K562 (cell line): ENCODE results near the gene CGNL1. TPM values are rescaled to one million over a fixed set of nuclear protein-coding genes. Genes with fewer than 3 reads are reported as not detected.

Experiments used
- ATAC-seq: fragments of 200-7000 bp; cut with Tn5 transposase; 3 replicates; pipeline ENCODE4 v1.9.1; 2020; ENCODE audit warnings: moderate library complexity
- BruUV-seq: library from RNA; stranded (reverse); fragments of 400-500 nt; replicated peaks from 2 replicates; lab custom pipeline; 2021; lab: Mats Ljungman, UMichigan
- CTCF ChIA-PET: fragments of 300-600 bp; formaldehyde crosslinking; extraction: SDS; loops from one replicate; lab custom pipeline; 2021; ENCODE audit warnings: low intra/inter-chr PET ratio; lab: Yijun Ruan, JAX
- POLR2A ChIA-PET: fragments of 300-600, 350-650 bp; sonication (Branson Sonifier 250); formaldehyde crosslinking; extraction: SDS; loops from one replicate; lab custom pipeline; 2021; ENCODE audit warnings: antibody characterized with exemption, inconsistent platforms; lab: Yijun Ruan, JAX
- DNase-seq, 4 experiments: peaks; one replicate each; pipeline versions ENCODE4 v3.0.0 to v3.0.0-alpha.2; 2011 to 2018; ENCODE audit warnings: low spot score in 3 of 4, mixed read lengths in 3 of 4; ENCODE audit errors: extremely low read depth in 1 of 4
- FAIRE-seq: peaks from 2 replicates; lab custom pipeline; 2011; peaks lifted over from hg19 to GRCh38; lab: Jason Lieb, UNC
- H2AFZ ChIP-seq: 2 replicates; pipeline ENCODE4 v1.6.0; 2011; ENCODE audit warnings: low read depth, low read length, control low read depth, inconsistent platforms
- H3K27ac ChIP-seq: fragments of 200-600 bp; 3 replicates; pipeline ENCODE4 v1.8.0; 2011; ENCODE audit warnings: low read depth, mild to moderate bottlenecking, control low read depth, inconsistent platforms, low read length, moderate library complexity, mixed read lengths; ENCODE audit errors: extremely low read depth
- H3K27me3 ChIP-seq, 2 experiments: fragments of 300-600 bp in 1 of 2; 2 replicates in 1 of 2; 3 replicates in 1 of 2; pipeline versions ENCODE4 v1.6.0 to v1.8.0; 2011; ENCODE audit warnings: inconsistent platforms in 2 of 2, low read length in 2 of 2, mild to moderate bottlenecking in 1 of 2, mixed read lengths in 1 of 2, moderate library complexity in 1 of 2; ENCODE audit not compliant: control insufficient read depth in 2 of 2, insufficient read depth in 2 of 2
- H3K36me3 ChIP-seq: fragments of 300-600 bp; 3 replicates; pipeline ENCODE4 v1.8.0; 2011; ENCODE audit warnings: mild to moderate bottlenecking, low read length, inconsistent platforms; ENCODE audit not compliant: control insufficient read depth, insufficient read depth
- H3K4me1 ChIP-seq, 2 experiments: fragments of 200-600 bp in 1 of 2; replicated peaks in 1 of 2; 2 replicates in 1 of 2; 3 replicates in 1 of 2; pipeline versions ENCODE4 v1.5.1 to v1.8.0; 2011; ENCODE audit warnings: inconsistent platforms in 2 of 2, low read length in 2 of 2, mild to moderate bottlenecking in 1 of 2, mixed read lengths in 1 of 2, moderate library complexity in 1 of 2; ENCODE audit not compliant: control insufficient read depth in 2 of 2, insufficient read depth in 2 of 2
- H3K4me2 ChIP-seq: 2 replicates; pipeline ENCODE4 v1.6.1; 2011; ENCODE audit warnings: low read length, control low read depth, inconsistent platforms, mixed read lengths; ENCODE audit not compliant: insufficient read depth
- H3K4me3 ChIP-seq: fragments of 200-600 bp; sonication (generic), shearing (Covaris generic); 2 replicates; pipeline ENCODE4 v1.5.1; 2016; ENCODE audit warnings: control low read depth, inconsistent platforms
- H3K79me2 ChIP-seq: fragments of 200-600 bp; 3 replicates; pipeline ENCODE4 v1.8.0; 2011; ENCODE audit warnings: low read length, inconsistent platforms; ENCODE audit not compliant: control insufficient read depth, insufficient read depth
- H3K9ac ChIP-seq, 2 experiments: 2 replicates each; pipeline versions ENCODE4 v1.6.0 to v1.6.1; 2011; ENCODE audit warnings: low read depth in 2 of 2, low read length in 2 of 2, control low read depth in 1 of 2, inconsistent platforms in 1 of 2, mild to moderate bottlenecking in 1 of 2, mixed read lengths in 1 of 2; ENCODE audit not compliant: insufficient read depth in 1 of 2
- H3K9me1 ChIP-seq: one replicate; pipeline ENCODE4 v1.6.0; 2011; ENCODE audit warnings: inconsistent platforms, mild to moderate bottlenecking, low read length, moderate library complexity; ENCODE audit not compliant: control insufficient read depth, insufficient read depth
- H3K9me3 ChIP-seq: replicated peaks from 2 replicates; pipeline ENCODE4 v1.5.1; 2011; ENCODE audit warnings: low read depth, low read length, inconsistent platforms; ENCODE audit not compliant: control insufficient read depth, insufficient read depth
- H4K20me1 ChIP-seq: replicated peaks from 2 replicates; pipeline ENCODE4 v1.6.1; 2011; ENCODE audit warnings: low read length, inconsistent platforms, mixed read lengths; ENCODE audit not compliant: control insufficient read depth, insufficient read depth
- CBX8 ChIP-seq: fragments of 200-600 bp; sonication (generic); IDR thresholded peaks from 2 replicates; pipeline ENCODE4 v1.6.1; 2012; ENCODE audit warnings: borderline replicate concordance, mixed run types, low read depth, mild to moderate bottlenecking, moderate library complexity, mixed read lengths, low read length, control low read depth, inconsistent platforms; ENCODE audit not compliant: poor library complexity, severe bottlenecking; ENCODE audit errors: extremely low read depth
- CEBPB ChIP-seq: fragments of 450-650 bp; IDR thresholded peaks from 2 replicates; pipeline ENCODE4 v1.6.1; 2016; ENCODE audit warnings: missing genetic modification characterization, missing compliant biosample characterization
- FOXP1 ChIP-seq: sonication (generic); formaldehyde crosslinking; IDR thresholded peaks from 2 replicates; pipeline ENCODE4 v1.8.0; 2022; ENCODE audit warnings: mild to moderate bottlenecking, missing genetic modification reagents
- HNRNPUL1 ChIP-seq: fragments of 200-400 bp; formaldehyde crosslinking; IDR thresholded peaks from 2 replicates; pipeline ENCODE4 v1.6.1; 2017; ENCODE audit warnings: low read length
- SMC3 ChIP-seq: conservative IDR thresholded peaks from 2 replicates; pipeline ENCODE4 v1.6.1; 2011; ENCODE audit warnings: low read depth, low read length, improper control_type of control experiment; ENCODE audit not compliant: insufficient read depth
- ZNF239 ChIP-seq: fragments of 250-450 bp; sonication (Bioruptor Pico); IDR thresholded peaks from 2 replicates; pipeline ENCODE4 v1.4.0; 2020; ENCODE audit warnings: mild to moderate bottlenecking
- ZNF507 ChIP-seq: conservative IDR thresholded peaks from 2 replicates; pipeline ENCODE4 v1.6.1; 2017; ENCODE audit warnings: missing genetic modification characterization, missing compliant biosample characterization
- ZNF764 ChIP-seq: fragments of 250-450 bp; sonication (Bioruptor Pico); IDR thresholded peaks from 2 replicates; pipeline ENCODE4 v1.4.0; 2020; ENCODE audit warnings: low read depth, mild to moderate bottlenecking, moderate library complexity
- WGBS: fragments of 100-300 bp; shearing (Covaris generic); methylation state at CpG from one replicate; pipeline ENCODE4 v1.1.6; 2016; ENCODE audit warnings: low coverage, mixed read lengths; ENCODE audit not compliant: insufficient coverage; ENCODE audit errors: missing lambda C conversion rate; 5-methylcytosine and 5-hydroxymethylcytosine counted together
- in situ Hi-C: fragments of 300-500 bp; cut with MboI; formaldehyde crosslinking; loops from 4 replicates; pipeline ENCODE4 v1.15.0; 2018; ENCODE audit warnings: inconsistent platforms, mixed read lengths
- intact Hi-C: fragments of 100-400 bp; cut with micrococcal nuclease; formaldehyde crosslinking; loops from 2 replicates; pipeline ENCODE4 v1.14.2; 2022
- polyA plus RNA-seq, 8 experiments: library from polyadenylated mRNA; depleted of rRNA in 4 of 8; stranded (reverse) in 5 of 8; unstranded in 3 of 8; fragments of >200 nt; fragmentation: Nextera tagmentation in 2 of 8; fragmentation: Illumina TruSeq in 1 of 8; extraction: Ambion mirVana in 2 of 8; extraction: Trizol in 1 of 8; gene quantifications; 2 replicates each; pipeline versions ENCODE4 v1.2.1 to v1.2.3, GENCODE V29; 2011 to 2014; ENCODE audit warnings: inconsistent platforms in 1 of 8, missing spikeins in 1 of 8
- total RNA-seq, 7 experiments: library from RNA; depleted of rRNA in 6 of 7; stranded (reverse); fragments of >200 nt in 6 of 7; fragmentation: Illumina TruSeq in 2 of 7; extraction: Trizol in 2 of 7; gene quantifications; 2 replicates each; pipeline versions ENCODE4 v1.2.1 to v1.2.3, GENCODE V29; 2011 to 2021; ENCODE audit warnings: low replicate concordance in 1 of 7
- TF ChIP-seq, protein P1 (sequence below): fragments of 200-400 bp; formaldehyde crosslinking; IDR thresholded peaks from 2 replicates; pipeline ENCODE4 v1.6.1; 2017; ENCODE audit warnings: mild to moderate bottlenecking, low read depth, low read length, moderate library complexity

CGNL1 gene
- total and polyA plus RNA-seq, 9 of the 15 experiments (the other 6 are each of a cell fraction or from before 2014, with no cell fraction given) = 0.01 to 0.07 TPM; not detected in 7

- H4K20me1 ChIP-seq = peaks cover 7% of the 10 kb centered on the region; the same call in 1 of the 2 replicates
- peaks cover 24 to 56% of the 10 kb centered on the region in 2 experiments for H3K27me3 ChIP-seq
- CTCF ChIA-PET = interaction anchor here (0.6 to 1.7 kb wide), 3 partner anchors 42 to 395 kb away, joined by 6 to 11 read pairs (median 7); no protein-coding TSS in a partner anchor
- in situ Hi-C loops (no loop called here), intact Hi-C loops (no loop called here)
- no peaks in the 10 kb centered on the region for H3K79me2 ChIP-seq
- H3K9me1 ChIP-seq = no peaks in the 10 kb centered on the region
- no peak for FAIRE-seq
- no peak overlapping the region for H2AFZ ChIP-seq
- H3K4me1 ChIP-seq = no peaks in the 10 kb centered on the region
- H3K36me3 ChIP-seq = no peaks in the 10 kb centered on the region
- no peak overlapping the region for H3K4me3 ChIP-seq
- no peak for DNase-seq
- 0 out of 4 replicates have a peak overlapping the region, but pooled peaks of 1 of the 2 experiments have one; percentile 24 for H3K9ac ChIP-seq
- 5% methylated on average over 8 of the region's 8 CpGs for WGBS
- no TSS peak for BruUV-seq
- TF ChIP-seq ZNF239 (CRISPR knock-in tag) (no peak), HNRNPUL1 (no peak), ZNF764 (no peak)
- TF ChIP-seq, all 486 proteins: peak for 0
- H3K27ac ChIP-seq = no peak overlapping the region
- no peak overlapping the region for H3K4me2 ChIP-seq
- POLR2A ChIA-PET = no interaction called here
- ATAC-seq = no peak
- H3K9me3 ChIP-seq = no peaks in the 10 kb centered on the region
These were observed 165.0 kb downstream of the CGNL1 start for GRCh38 chr15:57541271-57541670.

DNA sequence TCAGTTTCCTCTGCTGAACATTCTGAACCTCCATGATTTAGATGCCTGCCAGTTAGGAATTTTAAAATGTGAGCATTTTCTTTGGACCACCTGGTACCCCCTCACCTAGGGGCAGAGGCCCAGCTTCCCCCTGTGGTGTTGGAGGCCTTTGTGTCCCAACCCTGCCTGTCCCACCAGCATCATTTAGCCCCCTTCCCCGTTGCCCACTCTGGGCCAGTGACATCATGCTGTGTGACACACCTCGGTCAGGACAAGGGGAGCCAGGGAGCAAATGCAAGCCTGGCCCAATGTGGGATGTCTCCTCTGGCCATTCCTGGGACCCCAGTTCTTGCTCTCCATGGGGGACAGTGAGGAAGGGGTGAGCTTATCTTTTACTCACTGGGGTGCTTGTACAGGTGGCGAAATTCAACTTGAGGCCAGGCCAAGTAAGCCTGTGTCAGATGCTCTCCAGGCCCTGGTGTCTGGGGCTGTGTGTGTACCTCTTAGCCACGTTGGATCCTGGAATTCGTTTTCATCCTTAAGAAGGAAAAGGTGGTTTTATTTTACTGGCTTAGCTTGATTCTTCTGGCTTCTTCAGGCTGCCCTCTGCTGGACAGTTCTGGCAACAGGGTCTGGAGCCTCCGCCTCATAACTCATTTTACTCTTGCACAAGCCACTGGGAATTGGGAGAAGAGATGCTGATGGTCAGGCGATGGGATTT is 165.7 kb downstream of the CGNL1 start:
- H3K9me1 ChIP-seq = no peaks in the 10 kb centered on the region
- POLR2A ChIA-PET = interaction anchor here (0.6 to 1.0 kb wide), 4 partner anchors 9 to 241 kb away, joined by 3 to 7 read pairs (median 4); no protein-coding TSS in a partner anchor
- peak; percentile 81 for ATAC-seq
- in situ Hi-C loops = no loop called here
- no peak overlapping the region for H3K4me3 ChIP-seq
- H3K4me2 ChIP-seq = no peak overlapping the region
- H4K20me1 ChIP-seq = peaks cover 7% of the 10 kb centered on the region; the same call in 1 of the 2 replicates
- H3K79me2 ChIP-seq = no peaks in the 10 kb centered on the region
- no peak overlapping the region; a peak in 1 of 4 replicates for H3K9ac ChIP-seq
- intact Hi-C loops = loop anchor here (1.0 kb wide), 1 partner anchor 202 kb away; no protein-coding TSS in a partner anchor
- no TSS peak for BruUV-seq
- H3K9me3 ChIP-seq = no peaks in the 10 kb centered on the region
- H2AFZ ChIP-seq = no peak overlapping the region
- peak; percentile 46 to 63 (median 54) for DNase-seq
- CTCF ChIA-PET = interaction anchor here (0.6 to 1.7 kb wide), 4 partner anchors 10 to 396 kb away, joined by 3 to 11 read pairs (median 6); no protein-coding TSS in a partner anchor
- peaks cover 24 to 62% of the 10 kb centered on the region in 2 experiments for H3K27me3 ChIP-seq
- no peak overlapping the region for H3K27ac ChIP-seq
- FAIRE-seq = peak; percentile 89
- H3K36me3 ChIP-seq = no peaks in the 10 kb centered on the region
- 3% methylated on average over 7 of the region's 7 CpGs for WGBS
- no peaks in the 10 kb centered on the region for H3K4me1 ChIP-seq
- TF ChIP-seq, protein P1, sequence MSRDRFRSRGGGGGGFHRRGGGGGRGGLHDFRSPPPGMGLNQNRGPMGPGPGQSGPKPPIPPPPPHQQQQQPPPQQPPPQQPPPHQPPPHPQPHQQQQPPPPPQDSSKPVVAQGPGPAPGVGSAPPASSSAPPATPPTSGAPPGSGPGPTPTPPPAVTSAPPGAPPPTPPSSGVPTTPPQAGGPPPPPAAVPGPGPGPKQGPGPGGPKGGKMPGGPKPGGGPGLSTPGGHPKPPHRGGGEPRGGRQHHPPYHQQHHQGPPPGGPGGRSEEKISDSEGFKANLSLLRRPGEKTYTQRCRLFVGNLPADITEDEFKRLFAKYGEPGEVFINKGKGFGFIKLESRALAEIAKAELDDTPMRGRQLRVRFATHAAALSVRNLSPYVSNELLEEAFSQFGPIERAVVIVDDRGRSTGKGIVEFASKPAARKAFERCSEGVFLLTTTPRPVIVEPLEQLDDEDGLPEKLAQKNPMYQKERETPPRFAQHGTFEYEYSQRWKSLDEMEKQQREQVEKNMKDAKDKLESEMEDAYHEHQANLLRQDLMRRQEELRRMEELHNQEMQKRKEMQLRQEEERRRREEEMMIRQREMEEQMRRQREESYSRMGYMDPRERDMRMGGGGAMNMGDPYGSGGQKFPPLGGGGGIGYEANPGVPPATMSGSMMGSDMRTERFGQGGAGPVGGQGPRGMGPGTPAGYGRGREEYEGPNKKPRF = no peak
- peak; percentile 82 for TF ChIP-seq CBX8
- TF ChIP-seq SMC3 = peak; percentile 50
- no peak for TF ChIP-seq ZNF507 (tag)
- 0 out of 2 replicates have a peak, but pooled peaks have one; percentile 29 for TF ChIP-seq FOXP1
- peak; percentile 77 for TF ChIP-seq CEBPB (tag)
